Measurements from ENCODE around the gene TSHZ1. TPM values are rescaled to one million over a fixed set of nuclear protein-coding genes. Genes with fewer than 3 reads are reported as not detected.

Gene TSHZ1
- total RNA-seq, 1 experiment from 2014 or later, result 7.3 TPM

GRCh38 chr18:75246721-75247610 is 36.4 kb downstream of the TSHZ1 start:
- peak; percentile 42 for DNase-seq (ENCODE audit: low read depth)

- DNase-seq (ENCODE audit: low read depth), result peak; percentile 64
Measured at GRCh38 chr18:75247611-75248421, 37.2 kb downstream of the TSHZ1 start.

DNA sequence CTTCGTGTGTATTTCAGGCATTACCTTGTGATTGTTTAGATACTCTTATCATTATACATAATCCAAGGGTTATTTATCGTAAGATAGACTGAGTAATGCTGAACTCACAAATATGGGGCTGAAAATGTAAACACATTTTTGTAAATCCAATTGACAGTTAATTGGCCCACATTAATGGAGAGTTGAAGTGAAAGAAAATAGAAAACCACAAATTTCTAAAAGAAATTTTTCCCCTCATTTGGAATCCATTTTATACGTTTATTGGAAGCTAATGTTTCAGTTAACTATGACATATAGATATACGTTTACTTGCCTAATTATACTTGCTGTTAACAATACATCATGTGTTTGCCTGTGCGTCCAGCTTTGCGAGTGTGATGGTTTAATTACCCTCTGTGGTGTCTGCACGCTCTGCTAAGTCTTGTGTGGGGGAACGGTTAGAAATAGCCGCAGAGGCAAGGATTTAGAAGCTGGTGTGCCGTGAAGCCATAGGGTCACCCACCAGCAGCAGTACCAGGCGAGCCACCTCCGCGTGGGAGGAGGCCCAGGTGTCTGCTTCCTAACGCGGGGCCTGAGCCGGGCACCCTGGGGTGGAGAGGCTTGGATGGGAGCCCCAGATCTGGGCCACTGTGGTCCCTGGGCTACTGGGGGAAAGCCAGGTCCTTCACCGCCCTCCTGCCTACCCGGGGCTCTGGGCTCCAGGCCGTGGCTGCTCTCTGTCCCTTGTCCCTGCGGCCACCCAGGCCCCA is 38.0 kb downstream of the TSHZ1 start:
- DNase-seq (ENCODE audit: low read depth), result peak; percentile 19

GRCh38 chr18:75249175-75249518 is 38.5 kb downstream of the TSHZ1 start:
- no peak for DNase-seq (ENCODE audit: low read depth)

DNA sequence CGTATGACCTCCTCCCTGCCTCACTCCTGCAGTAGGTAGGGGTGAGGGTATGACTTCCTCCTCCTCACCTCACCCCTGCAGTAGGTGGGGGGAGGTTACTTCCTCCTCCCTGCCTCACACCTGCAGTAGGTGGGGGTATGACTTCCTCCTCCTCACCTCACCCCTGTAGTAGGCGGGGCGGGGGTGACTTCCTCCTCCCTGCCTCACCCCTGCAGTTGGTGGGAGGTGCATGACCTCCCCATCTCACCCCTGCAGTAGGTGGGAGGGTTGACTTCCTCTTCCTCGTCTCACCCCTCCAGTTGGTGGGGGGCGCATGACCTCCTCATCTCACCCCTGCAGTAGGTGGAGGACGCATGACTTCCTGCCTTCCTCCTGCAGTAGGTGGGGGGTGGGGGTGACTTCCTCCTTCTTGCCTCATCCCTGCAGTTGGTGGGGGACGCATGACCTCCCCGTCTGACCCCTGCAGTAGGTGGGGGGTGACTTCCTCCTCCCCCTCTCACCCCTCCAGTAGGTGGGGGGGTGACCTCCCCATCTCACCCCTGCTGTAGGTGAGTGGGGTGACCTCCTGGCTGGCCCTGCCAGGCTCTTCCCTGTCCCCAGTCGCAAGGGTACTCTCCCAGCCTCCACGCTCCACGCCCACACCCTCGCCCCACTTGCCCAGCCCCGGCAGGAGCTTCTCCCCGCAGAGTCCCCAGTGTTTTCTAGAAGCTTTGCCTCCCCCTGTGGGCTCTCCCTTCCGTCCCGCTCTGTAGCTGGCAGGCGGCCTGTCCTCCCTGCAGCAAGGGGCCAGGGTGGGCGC is 39.3 kb downstream of the TSHZ1 start:
- no peak for DNase-seq (ENCODE audit: low read depth)

DNA sequence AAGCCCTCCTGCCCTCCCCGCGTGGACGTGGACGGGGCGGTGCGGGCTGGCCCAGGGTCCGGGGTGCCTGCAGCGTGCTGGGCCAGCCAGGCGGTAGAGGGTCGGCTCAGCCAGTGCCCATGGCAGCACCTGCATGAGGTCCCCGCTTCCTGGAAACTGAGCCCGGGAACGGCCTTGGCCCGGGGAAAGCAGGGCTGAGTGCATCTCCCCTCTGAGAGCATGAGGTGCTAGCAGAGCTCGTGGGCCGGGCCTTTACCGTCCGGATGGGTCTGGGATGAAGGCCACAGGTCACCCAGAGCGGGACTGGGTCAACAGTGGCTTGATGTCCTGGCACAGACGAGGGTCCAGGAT is 39.8 kb downstream of the TSHZ1 start:
- DNase-seq (ENCODE audit: low read depth), result no peak

- no peak for DNase-seq (ENCODE audit: low read depth)
Measured at GRCh38 chr18:75251466-75251865, 40.9 kb downstream of the TSHZ1 start.

DNA sequence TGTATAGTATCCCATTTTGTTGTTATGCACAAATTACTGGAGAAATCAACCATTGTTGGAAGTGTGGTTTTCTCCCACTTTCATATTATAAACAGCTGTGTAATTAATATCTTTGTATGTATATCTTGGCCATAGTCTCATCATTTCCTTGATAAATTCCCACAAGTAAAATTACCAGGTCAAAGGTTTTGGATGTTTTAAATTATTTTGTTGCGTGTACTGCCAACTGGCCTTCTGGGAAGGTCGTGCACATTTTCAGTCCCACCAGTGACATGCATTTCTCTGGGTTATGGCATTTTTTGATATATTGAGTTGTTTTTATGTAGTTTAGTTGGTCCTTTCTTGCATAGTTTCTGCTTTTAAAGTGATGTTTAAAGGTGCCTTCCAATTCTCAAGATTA is 41.5 kb downstream of the TSHZ1 start:
- DNase-seq (ENCODE audit: low read depth), result no peak

- no peak for DNase-seq (ENCODE audit: low read depth)
Measured at GRCh38 chr18:75253043-75253442, 42.4 kb downstream of the TSHZ1 start.

GRCh38 chr18:75253784-75254183 is 43.2 kb downstream of the TSHZ1 start:
- DNase-seq (ENCODE audit: low read depth), result no peak

- no peak for DNase-seq (ENCODE audit: low read depth)
Measured at GRCh38 chr18:75255094-75255493, 44.5 kb downstream of the TSHZ1 start.

- DNase-seq (ENCODE audit: low read depth), result no peak
Measured at GRCh38 chr18:75256376-75256775, 45.8 kb downstream of the TSHZ1 start.

DNA sequence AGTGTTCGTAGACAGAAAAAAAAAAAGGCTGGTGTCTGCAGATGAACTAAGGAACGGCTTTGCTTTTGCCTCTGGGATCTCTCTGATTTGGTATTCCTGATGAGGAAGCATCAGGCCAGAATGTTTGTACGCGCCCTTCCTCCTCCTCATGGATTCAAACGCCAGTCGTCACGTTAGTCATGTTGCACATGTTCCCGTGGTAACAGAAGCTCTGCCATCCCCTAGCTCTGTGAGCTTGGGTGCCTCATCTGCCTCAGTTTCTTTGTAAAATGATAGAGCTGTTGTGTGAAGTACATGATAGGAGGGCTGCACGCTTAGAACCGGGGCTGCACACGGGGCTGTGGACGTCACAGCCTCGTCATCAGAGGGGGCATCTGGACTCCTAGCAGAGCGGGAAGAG is 47.0 kb downstream of the TSHZ1 start:
- no peak for DNase-seq (ENCODE audit: low read depth)

DNA sequence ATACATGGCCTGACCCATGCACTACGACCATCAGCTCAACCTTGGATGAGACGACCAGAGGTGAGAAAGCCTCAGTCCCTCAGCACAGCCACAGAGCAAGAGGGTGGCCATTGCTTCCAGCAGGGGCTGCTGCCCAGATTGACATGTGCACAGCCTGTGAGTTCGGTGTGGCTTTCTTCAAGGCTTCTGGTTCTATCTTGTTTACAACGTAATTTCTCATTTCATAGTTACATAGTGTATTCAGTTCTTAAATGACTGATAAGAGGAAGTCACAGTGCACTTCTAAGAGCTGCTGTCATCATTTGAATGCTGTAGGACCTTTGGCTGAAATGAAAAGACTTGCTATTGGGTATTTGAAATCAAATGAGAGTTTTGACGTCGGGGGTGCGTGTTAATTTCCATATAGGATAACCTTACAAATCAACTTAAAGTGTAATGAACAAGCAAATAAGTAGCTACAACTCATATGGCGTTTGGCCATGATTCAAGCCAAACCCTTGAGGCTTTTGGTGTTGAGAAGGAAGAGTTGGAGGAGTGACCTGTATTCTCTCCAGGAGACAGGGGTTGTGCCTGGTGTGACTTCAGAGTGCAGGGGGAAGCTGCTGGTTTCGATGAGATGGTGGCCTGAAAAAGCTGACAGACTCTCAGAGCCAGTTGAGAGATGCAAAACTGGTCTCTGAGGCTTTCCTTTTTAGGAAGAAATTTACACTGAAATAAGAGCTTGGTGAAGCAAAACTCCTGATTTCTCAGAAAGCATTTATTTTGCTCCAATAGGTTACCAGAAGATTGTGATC is 51.0 kb downstream of the TSHZ1 start:
- DNase-seq (ENCODE audit: low read depth), result no peak

- no peak for DNase-seq (ENCODE audit: low read depth)
Measured at GRCh38 chr18:75262511-75262910, 51.9 kb downstream of the TSHZ1 start.

DNA sequence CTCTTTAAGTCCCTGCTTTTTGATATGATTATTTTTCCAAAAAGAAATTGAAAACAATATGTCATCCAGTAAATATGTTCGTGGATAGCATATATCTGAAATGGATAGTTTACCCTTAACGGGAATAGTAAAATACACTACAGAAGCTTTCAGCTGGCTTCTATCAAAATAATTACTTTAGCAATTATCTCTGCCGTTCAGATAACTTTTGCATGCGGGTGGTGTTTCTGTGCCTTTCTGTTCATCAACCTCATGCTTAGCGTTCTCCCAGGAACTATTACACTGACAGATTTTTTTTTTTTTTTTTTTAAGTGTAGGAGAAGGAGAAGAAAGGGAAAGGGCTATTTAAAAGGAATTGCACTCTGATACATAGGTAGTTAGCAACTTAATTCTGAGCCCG is 53.6 kb downstream of the TSHZ1 start:
- DNase-seq (ENCODE audit: low read depth), result no peak

DNA sequence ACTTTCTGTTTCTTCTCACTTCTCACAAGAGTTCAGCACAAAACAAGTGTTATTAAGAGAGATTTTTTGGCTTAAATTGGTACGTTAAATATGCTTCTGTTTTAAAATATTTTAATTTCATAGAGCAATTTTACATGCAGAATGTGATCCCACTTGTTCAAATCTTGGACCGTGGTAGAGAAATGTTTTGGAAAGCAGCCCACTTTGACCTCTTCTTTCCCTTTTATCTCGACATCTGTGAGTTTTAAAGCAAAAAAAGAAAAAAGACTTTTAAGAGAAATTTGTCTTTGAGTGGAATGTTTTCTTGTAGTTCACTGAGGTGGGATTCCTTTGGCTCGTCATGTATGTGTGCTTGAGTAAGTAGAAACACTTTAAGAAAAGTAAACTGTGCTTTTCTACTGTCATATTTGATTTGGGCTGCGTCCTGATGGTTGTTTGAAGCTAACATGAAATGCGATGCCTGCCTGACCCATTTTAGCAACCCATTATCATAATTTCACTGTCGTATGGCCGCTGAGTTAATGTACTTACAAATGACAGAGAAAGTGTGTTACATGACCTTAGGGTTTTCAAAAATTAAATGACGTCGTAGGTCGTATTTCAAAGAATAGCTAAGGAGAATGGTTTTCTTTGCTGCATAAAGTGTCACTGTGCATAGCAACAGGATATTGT is 54.5 kb downstream of the TSHZ1 start:
- no peak for DNase-seq (ENCODE audit: low read depth)

- no peak for DNase-seq (ENCODE audit: low read depth)
Measured at GRCh38 chr18:75265872-75266271, 55.3 kb downstream of the TSHZ1 start.

GRCh38 chr18:75267643-75268363 is 57.2 kb downstream of the TSHZ1 start:
- no peak for DNase-seq (ENCODE audit: low read depth)

DNA sequence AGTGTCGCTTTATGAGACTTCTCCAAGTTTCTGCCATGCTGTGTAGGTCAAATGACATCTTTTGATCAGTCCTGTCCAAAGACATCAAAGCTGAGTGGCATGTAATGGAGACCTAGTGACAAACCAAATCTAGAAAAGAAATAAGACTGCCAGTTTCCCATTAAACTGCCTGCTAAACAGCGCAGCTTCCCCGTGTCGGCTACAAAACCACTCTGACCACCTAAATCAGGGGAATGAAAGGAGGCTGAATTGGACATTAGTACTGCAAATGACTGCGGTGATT is 57.7 kb downstream of the TSHZ1 start:
- DNase-seq (ENCODE audit: low read depth), result no peak
